ENCODE measurements around the gene PSIP1.
A peak's percentile ranks its signal among the peaks of the same experiment; 100 is the strongest.

The PSIP1 gene

DNA sequence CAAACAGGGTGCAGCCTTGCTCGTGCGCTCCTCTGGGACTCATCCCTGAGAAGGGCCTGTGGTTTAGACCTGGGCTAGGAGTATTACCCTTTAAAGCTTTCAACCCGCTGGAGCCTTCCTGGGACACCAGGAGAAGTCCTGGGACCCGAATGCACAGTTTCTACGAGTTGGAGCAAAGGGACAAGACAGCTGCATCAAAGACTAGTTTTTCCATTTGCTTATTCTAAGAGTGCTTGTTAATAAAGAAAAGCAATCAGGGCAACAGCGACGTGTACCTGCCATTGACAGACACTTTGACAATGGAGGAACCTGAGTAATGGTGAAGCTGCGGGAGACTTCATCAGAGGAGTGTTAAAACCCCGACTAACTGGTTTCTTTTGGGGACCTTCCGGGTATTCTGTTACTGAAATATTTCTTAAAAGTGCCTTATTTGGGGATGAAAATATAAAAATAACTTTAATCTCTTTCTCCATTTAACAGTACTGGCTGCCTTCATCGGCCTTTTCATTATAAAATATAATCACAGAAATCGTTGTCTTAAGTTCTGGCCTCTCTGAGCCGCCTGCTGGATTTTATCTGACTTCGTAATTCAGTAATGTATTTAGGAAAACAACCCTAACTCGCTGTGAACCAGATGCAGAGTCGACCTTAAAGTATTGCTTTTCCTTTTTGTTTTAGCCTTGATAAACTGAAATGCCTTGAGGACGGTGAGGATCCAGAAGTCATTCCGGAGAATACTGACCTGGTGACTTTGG is 87.4 kb downstream of the PSIP1 start:
- peak; percentile 50 for DNase-seq (ENCODE audit: low read depth, low spot score)
- in situ Hi-C loops (cut with HindIII; ENCODE audit: low sequenced_read_pairs): loop anchor here (10.0 kb wide), 1 partner anchor 91 kb away; the partner anchor contains the start of gene PSIP1
- H3K4me3 ChIP-seq (ENCODE audit: low read depth, low read length): peak overlapping the region; percentile 64
- TF ChIP-seq, protein P1, sequence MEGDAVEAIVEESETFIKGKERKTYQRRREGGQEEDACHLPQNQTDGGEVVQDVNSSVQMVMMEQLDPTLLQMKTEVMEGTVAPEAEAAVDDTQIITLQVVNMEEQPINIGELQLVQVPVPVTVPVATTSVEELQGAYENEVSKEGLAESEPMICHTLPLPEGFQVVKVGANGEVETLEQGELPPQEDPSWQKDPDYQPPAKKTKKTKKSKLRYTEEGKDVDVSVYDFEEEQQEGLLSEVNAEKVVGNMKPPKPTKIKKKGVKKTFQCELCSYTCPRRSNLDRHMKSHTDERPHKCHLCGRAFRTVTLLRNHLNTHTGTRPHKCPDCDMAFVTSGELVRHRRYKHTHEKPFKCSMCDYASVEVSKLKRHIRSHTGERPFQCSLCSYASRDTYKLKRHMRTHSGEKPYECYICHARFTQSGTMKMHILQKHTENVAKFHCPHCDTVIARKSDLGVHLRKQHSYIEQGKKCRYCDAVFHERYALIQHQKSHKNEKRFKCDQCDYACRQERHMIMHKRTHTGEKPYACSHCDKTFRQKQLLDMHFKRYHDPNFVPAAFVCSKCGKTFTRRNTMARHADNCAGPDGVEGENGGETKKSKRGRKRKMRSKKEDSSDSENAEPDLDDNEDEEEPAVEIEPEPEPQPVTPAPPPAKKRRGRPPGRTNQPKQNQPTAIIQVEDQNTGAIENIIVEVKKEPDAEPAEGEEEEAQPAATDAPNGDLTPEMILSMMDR (IDR thresholded peaks at IDR 0.05; ENCODE audit: low read depth, low read length): peak; percentile 31

- in situ Hi-C loops (cut with HindIII; ENCODE audit: low sequenced_read_pairs): loop anchor here (10.0 kb wide), 1 partner anchor 92 kb away; the partner anchor contains the start of gene PSIP1
- TF ChIP-seq, protein P1 (IDR thresholded peaks at IDR 0.05; ENCODE audit: low read depth, low read length): no peak
- H3K4me3 ChIP-seq (ENCODE audit: low read depth, low read length): peak within 1 kb of the TSS; percentile 64
- peak; percentile 97 for DNase-seq (ENCODE audit: low read depth, low spot score)
These were observed 88.2 kb downstream of the PSIP1 start, which contains the start of gene SNAPC3 for GRCh38 chr9:15422372-15423230. TSS of gene SNAPC3 (plus strand) at chr9:15422876. CDS start at chr9:15422880, 4 bp downstream.

- peak overlapping the region; percentile 64 for H3K4me3 ChIP-seq (ENCODE audit: low read depth, low read length)
- no peak for DNase-seq (ENCODE audit: low read depth, low spot score)
- TF ChIP-seq, protein P1 (IDR thresholded peaks at IDR 0.05; ENCODE audit: low read depth, low read length): no peak
- in situ Hi-C loops (cut with HindIII; ENCODE audit: low sequenced_read_pairs): loop anchor here (10.0 kb wide), 1 partner anchor 93 kb away; the partner anchor contains the start of gene PSIP1
These were observed 88.8 kb downstream of the PSIP1 start for GRCh38 chr9:15421990-15422371.

- DNase-seq (ENCODE audit: low read depth, low spot score): no peak
- no peak overlapping the region for H3K4me3 ChIP-seq (ENCODE audit: low read depth, low read length)
- in situ Hi-C loops (cut with HindIII; ENCODE audit: low sequenced_read_pairs): loop anchor here (10.0 kb wide), 1 partner anchor 93 kb away; the partner anchor contains the start of gene PSIP1
- TF ChIP-seq, protein P1 (IDR thresholded peaks at IDR 0.05; ENCODE audit: low read depth, low read length): no peak
These were observed 89.2 kb downstream of the PSIP1 start for GRCh38 chr9:15421532-15421931.

GRCh38 chr9:15420796-15421195 is 90.0 kb downstream of the PSIP1 start:
- in situ Hi-C loops (cut with HindIII; ENCODE audit: low sequenced_read_pairs): loop anchor here (10.0 kb wide), 1 partner anchor 94 kb away; the partner anchor contains the start of gene PSIP1
- TF ChIP-seq, protein P1 (IDR thresholded peaks at IDR 0.05; ENCODE audit: low read depth, low read length): no peak
- H3K4me3 ChIP-seq (ENCODE audit: low read depth, low read length): no peak overlapping the region
- no peak for DNase-seq (ENCODE audit: low read depth, low spot score)

DNA sequence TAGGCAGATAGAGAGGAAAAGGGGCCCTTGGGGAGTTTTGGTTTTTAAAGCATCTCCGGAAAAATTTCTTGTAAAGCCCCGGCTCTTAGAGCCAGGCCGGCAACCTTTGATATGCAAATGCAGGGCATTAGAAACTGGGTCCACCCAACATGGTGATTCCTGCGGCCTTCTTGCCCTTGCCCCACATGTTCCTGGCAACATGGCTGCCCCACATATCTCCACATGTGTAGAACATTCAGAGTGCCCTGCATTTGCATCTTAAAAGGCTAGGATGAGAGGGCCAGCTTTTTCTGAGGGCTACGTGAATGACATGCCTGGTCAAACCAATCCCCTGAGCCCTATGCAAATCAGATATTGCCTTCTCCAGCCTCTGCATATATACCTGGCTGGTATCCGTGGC is 93.1 kb downstream of the PSIP1 start:
- H3K4me3 ChIP-seq (ENCODE audit: low read depth, low read length): no peak overlapping the region
- DNase-seq (ENCODE audit: low read depth, low spot score): no peak
- in situ Hi-C loops (cut with HindIII; ENCODE audit: low sequenced_read_pairs): no loop called here
- TF ChIP-seq, protein P1 (IDR thresholded peaks at IDR 0.05; ENCODE audit: low read depth, low read length): no peak
